Measurements from ENCODE around the gene C16orf92.

The C16orf92 gene

GRCh38 chr16:30023586-30023985 is 588 bp downstream of the C16orf92 start:
- no peak for TF ChIP-seq GATA2 (IDR thresholded peaks at IDR 0.05; ENCODE audit: low read depth, low read length)
- no peak for TF ChIP-seq GATA3 (IDR thresholded peaks at IDR 0.05; ENCODE audit: low read depth, low read length)

- TF ChIP-seq GATA3 (IDR thresholded peaks at IDR 0.05; ENCODE audit: low read depth, low read length) (no peak), GATA2 (IDR thresholded peaks at IDR 0.05; ENCODE audit: low read depth, low read length) (no peak)
Observed at GRCh38 chr16:30024451-30024850, 1.5 kb downstream of the C16orf92 start.

- TF ChIP-seq GATA2 (IDR thresholded peaks at IDR 0.05; ENCODE audit: low read depth, low read length) (no peak), GATA3 (IDR thresholded peaks at IDR 0.05; ENCODE audit: low read depth, low read length) (no peak)
Observed at GRCh38 chr16:30025156-30025555, 2.2 kb downstream of the C16orf92 start.

- TF ChIP-seq GATA3 (IDR thresholded peaks at IDR 0.05; ENCODE audit: low read depth, low read length) (no peak), GATA2 (IDR thresholded peaks at IDR 0.05; ENCODE audit: low read depth, low read length) (no peak)
Observed at GRCh38 chr16:30025574-30025973, 2.6 kb downstream of the C16orf92 start.

- TF ChIP-seq GATA2 (IDR thresholded peaks at IDR 0.05; ENCODE audit: low read depth, low read length) (no peak), GATA3 (IDR thresholded peaks at IDR 0.05; ENCODE audit: low read depth, low read length) (no peak)
Observed at GRCh38 chr16:30026449-30026848, 3.5 kb downstream of the C16orf92 start.

- TF ChIP-seq GATA3 (IDR thresholded peaks at IDR 0.05; ENCODE audit: low read depth, low read length) (no peak), GATA2 (IDR thresholded peaks at IDR 0.05; ENCODE audit: low read depth, low read length) (no peak)
Observed at GRCh38 chr16:30027588-30028437, 4.8 kb downstream of the C16orf92 start.

GRCh38 chr16:30028438-30029076 is 5.6 kb downstream of the C16orf92 start:
- TF ChIP-seq GATA2 (IDR thresholded peaks at IDR 0.05; ENCODE audit: low read depth, low read length) (no peak), GATA3 (IDR thresholded peaks at IDR 0.05; ENCODE audit: low read depth, low read length) (no peak)

GRCh38 chr16:30030011-30030685 is 7.2 kb downstream of the C16orf92 start:
- TF ChIP-seq GATA3 (IDR thresholded peaks at IDR 0.05; ENCODE audit: low read depth, low read length) (no peak), GATA2 (IDR thresholded peaks at IDR 0.05; ENCODE audit: low read depth, low read length) (no peak)

GRCh38 chr16:30030841-30031413 is 7.9 kb downstream of the C16orf92 start, which contains the start of gene TLCD3B:
Gene TLCD3B (minus strand): TSS chr16:30031271. CDS start chr16:30030527, 744 bp downstream.
- TF ChIP-seq GATA3 (IDR thresholded peaks at IDR 0.05; ENCODE audit: low read depth, low read length) (no peak), GATA2 (IDR thresholded peaks at IDR 0.05; ENCODE audit: low read depth, low read length) (no peak)

GRCh38 chr16:30031477-30031918 is 8.5 kb downstream of the C16orf92 start:
- no peak for TF ChIP-seq GATA2 (IDR thresholded peaks at IDR 0.05; ENCODE audit: low read depth, low read length)
- TF ChIP-seq GATA3 (IDR thresholded peaks at IDR 0.05; ENCODE audit: low read depth, low read length), result no peak

- no peak for TF ChIP-seq GATA3 (IDR thresholded peaks at IDR 0.05; ENCODE audit: low read depth, low read length)
- TF ChIP-seq GATA2 (IDR thresholded peaks at IDR 0.05; ENCODE audit: low read depth, low read length), result no peak
Observed at GRCh38 chr16:30032083-30032819, 9.3 kb downstream of the C16orf92 start.

GRCh38 chr16:30033270-30033669 is 10.3 kb downstream of the C16orf92 start:
- no peak for TF ChIP-seq GATA3 (IDR thresholded peaks at IDR 0.05; ENCODE audit: low read depth, low read length)

- no peak for TF ChIP-seq GATA3 (IDR thresholded peaks at IDR 0.05; ENCODE audit: low read depth, low read length)
- TF ChIP-seq GATA2 (IDR thresholded peaks at IDR 0.05; ENCODE audit: low read depth, low read length), result no peak
Observed at GRCh38 chr16:30040221-30040620, 17.2 kb downstream of the C16orf92 start.

Data from SH-SY5Y (cell line).